ENCODE results near the gene GTSF1L. TPM values are rescaled to one million over a fixed set of nuclear protein-coding genes. Genes with fewer than 3 reads are reported as not detected.

GTSF1L gene
- total and polyA plus RNA-seq, 9 of the 15 experiments (the other 6 are each of a cell fraction or from before 2014, with no cell fraction given) = not detected

- peak; percentile 54; the same call in 1 of the 2 replicates for TF ChIP-seq DEAF1 (CRISPR knock-in tag; IDR thresholded peaks at IDR 0.05)
Measured at GRCh38 chr20:43691928-43692524, 34.8 kb downstream of the GTSF1L start (continued).

- Histone ChIP-seq H3K9me3 (replicated peaks; ENCODE audit: control insufficient read depth, insufficient read depth, low read depth, low read length) (no peaks in the 10 kb centered on the region), H2AFZ (ENCODE audit: low read depth, low read length) (no peak overlapping the region), H3K4me3 (no peak overlapping the region), H3K27ac (ENCODE audit: extremely low read depth, low read depth, low read length) (0 out of 3 replicates have a peak overlapping the region, but pooled peaks have one; percentile 37), H3K79me2 (ENCODE audit: control insufficient read depth, insufficient read depth, low read length) (no peaks in the 10 kb centered on the region; the same call in 2 of the 3 replicates), H3K4me1 (replicated peaks in 1 of 2; ENCODE audit: control insufficient read depth in 2 of 2, insufficient read depth in 2 of 2, low read length in 2 of 2) (peaks cover 17 to 23% of the 10 kb centered on the region in 2 experiments; a peak in 4 of 5 replicates), H3K4me2 (ENCODE audit: insufficient read depth, low read length) (no peak overlapping the region; the same call in 1 of the 2 replicates), H3K36me3 (ENCODE audit: control insufficient read depth, insufficient read depth, low read length) (peaks cover 80% of the 10 kb centered on the region), H3K9me1 (ENCODE audit: control insufficient read depth, insufficient read depth, low read length) (no peaks in the 10 kb centered on the region), H4K20me1 (replicated peaks; ENCODE audit: control insufficient read depth, insufficient read depth, low read length) (peaks cover 13% of the 10 kb centered on the region; the same call in 1 of the 2 replicates), H3K9ac (ENCODE audit: insufficient read depth in 1 of 2, low read depth in 2 of 2, low read length in 2 of 2) (no peak overlapping the region), H3K27me3 (ENCODE audit: control insufficient read depth in 2 of 2, insufficient read depth in 2 of 2, low read length in 2 of 2) (no peaks in the 10 kb centered on the region)
- BruUV-seq (replicated peaks) = no TSS peak
- DNase-seq (ENCODE audit: extremely low read depth in 1 of 4, low spot score in 3 of 4) (peak; percentile 64 to 95 (median 76)), FAIRE-seq (peak; percentile 100), ATAC-seq (peak; percentile 95)
- intact Hi-C loops (cut with micrococcal nuclease) (loop anchor here (1.0 to 2.0 kb wide), 2 partner anchors 14 to 120 kb away; no protein-coding TSS in a partner anchor), in situ Hi-C loops (cut with MboI) (loop anchor here (10.0 kb wide), 1 partner anchor 236 kb away; the partner anchor contains the start of gene SRSF6)
- CTCF ChIA-PET (ENCODE audit: low intra/inter-chr PET ratio) = interaction anchor here (0.8 to 3.2 kb wide), 3 partner anchors 119 to 242 kb away, joined by 7 to 35 read pairs (median 24); no protein-coding TSS in a partner anchor
- POLR2A ChIA-PET = interaction anchor here (0.6 kb wide), 1 partner anchor 249 kb away, joined by 3 read pairs; no protein-coding TSS in a partner anchor
- WGBS (ENCODE audit: insufficient coverage, low coverage, missing lambda C conversion rate) = 27% methylated on average over 9 of the region's 9 CpGs
- no peak for TF ChIP-seq FOS (IDR thresholded peaks at IDR 0.05; ENCODE audit: extremely low read depth, insufficient read length)
- 0 out of 4 replicates have a peak, but pooled peaks of 1 of the 2 experiments have one; percentile 33 for TF ChIP-seq FOXK2 (conservative IDR thresholded peaks at IDR 0.05 in 1 of 2, IDR thresholded peaks at IDR 0.05 in 1 of 2; ENCODE audit: low read depth in 2 of 2)
- no peak for TF ChIP-seq ZNF778 (CRISPR knock-in tag; IDR thresholded peaks at IDR 0.05)
- no peak for TF ChIP-seq FOXP4 (CRISPR knock-in tag; IDR thresholded peaks at IDR 0.05; ENCODE audit: borderline replicate concordance)
- TF ChIP-seq KAT2B (IDR thresholded peaks at IDR 0.05; ENCODE audit: low read depth, low read length) = no peak
- no peak for TF ChIP-seq ZNF134 (CRISPR knock-in tag; conservative IDR thresholded peaks at IDR 0.05)
- TF ChIP-seq MYC (IDR thresholded peaks at IDR 0.05; ENCODE audit: low read depth, low read length) = peak; percentile 51; the same call in 1 of the 2 replicates
- no peak for TF ChIP-seq MYC (CRISPR knock-in tag; IDR thresholded peaks at IDR 0.05; ENCODE audit: borderline replicate concordance, low read depth)
- TF ChIP-seq SMC3 (conservative IDR thresholded peaks at IDR 0.05; ENCODE audit: insufficient read depth, low read depth, low read length) = no peak
- TF ChIP-seq NCOA2 (IDR thresholded peaks at IDR 0.05; ENCODE audit: partially characterized antibody in 2 of 2) = peak; percentile 68 to 77
- TF ChIP-seq ZBTB7A (IDR thresholded peaks at IDR 0.05; ENCODE audit: borderline replicate concordance, control insufficient read depth, low read depth, low read length) = no peak
- TF ChIP-seq ZNF212 (CRISPR knock-in tag; IDR thresholded peaks at IDR 0.05) = no peak
- no peak for TF ChIP-seq CBFB (CRISPR knock-in tag; IDR thresholded peaks at IDR 0.05)
- TF ChIP-seq MTF1 (CRISPR knock-in tag; IDR thresholded peaks at IDR 0.05; ENCODE audit: borderline replicate concordance) = no peak
Measured at GRCh38 chr20:43690943-43691598, 35.7 kb downstream of the GTSF1L start.
